Fibroblast of lung (primary cell): ENCODE measurements around the gene FAM209A.

ENCODE experiments used
- EZH2 ChIP-seq: IDR thresholded peaks from 2 replicates; pipeline ENCODE4 v1.5.1; 2012; ENCODE audit warnings: low read length, control low read depth, mild to moderate bottlenecking; ENCODE audit errors: missing control alignments
- TF ChIP-seq, protein P1 (sequence below), 2 donors: IDR thresholded peaks in 1 of 2; conservative IDR thresholded peaks in 1 of 2; 1 replicate in 1 of 2; 2 replicates in 1 of 2; pipeline ENCODE4 v1.5.1; 2011 to 2012; ENCODE audit warnings: low read length in 2 of 2, control low read depth in 1 of 2, inconsistent platforms in 1 of 2, low read depth in 1 of 2, mild to moderate bottlenecking in 1 of 2

DNA sequence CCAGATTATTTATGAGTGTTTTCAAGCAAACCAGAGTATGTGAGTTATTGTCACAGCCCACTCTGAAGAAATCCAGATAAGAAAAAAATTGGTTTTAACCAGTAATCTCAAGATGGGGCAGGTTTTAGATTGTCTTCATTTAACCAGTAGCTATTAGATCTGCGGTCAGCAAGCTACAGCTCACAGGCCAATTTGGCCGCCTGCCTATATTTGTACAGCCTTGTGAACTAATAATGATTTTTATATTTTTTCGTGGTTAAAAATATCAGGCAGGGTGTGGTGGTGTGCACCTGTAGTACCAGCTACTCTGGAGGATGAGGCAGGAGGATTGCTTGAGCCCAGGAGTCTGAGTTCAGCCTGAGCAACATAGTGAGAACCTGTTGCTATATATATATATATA, 13.5 kb downstream of the FAM209A start:
- TF ChIP-seq, protein P1, sequence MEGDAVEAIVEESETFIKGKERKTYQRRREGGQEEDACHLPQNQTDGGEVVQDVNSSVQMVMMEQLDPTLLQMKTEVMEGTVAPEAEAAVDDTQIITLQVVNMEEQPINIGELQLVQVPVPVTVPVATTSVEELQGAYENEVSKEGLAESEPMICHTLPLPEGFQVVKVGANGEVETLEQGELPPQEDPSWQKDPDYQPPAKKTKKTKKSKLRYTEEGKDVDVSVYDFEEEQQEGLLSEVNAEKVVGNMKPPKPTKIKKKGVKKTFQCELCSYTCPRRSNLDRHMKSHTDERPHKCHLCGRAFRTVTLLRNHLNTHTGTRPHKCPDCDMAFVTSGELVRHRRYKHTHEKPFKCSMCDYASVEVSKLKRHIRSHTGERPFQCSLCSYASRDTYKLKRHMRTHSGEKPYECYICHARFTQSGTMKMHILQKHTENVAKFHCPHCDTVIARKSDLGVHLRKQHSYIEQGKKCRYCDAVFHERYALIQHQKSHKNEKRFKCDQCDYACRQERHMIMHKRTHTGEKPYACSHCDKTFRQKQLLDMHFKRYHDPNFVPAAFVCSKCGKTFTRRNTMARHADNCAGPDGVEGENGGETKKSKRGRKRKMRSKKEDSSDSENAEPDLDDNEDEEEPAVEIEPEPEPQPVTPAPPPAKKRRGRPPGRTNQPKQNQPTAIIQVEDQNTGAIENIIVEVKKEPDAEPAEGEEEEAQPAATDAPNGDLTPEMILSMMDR (conservative IDR thresholded peaks at IDR 0.05 in 1 of 2, IDR thresholded peaks at IDR 0.05 in 1 of 2; ENCODE audit: low read depth in 1 of 2, low read length in 2 of 2): no peak
- no peak for TF ChIP-seq EZH2
